Measurements from ENCODE around the gene ATF4.

The ATF4 gene

GRCh38 chr22:39554151-39554550 lies 33.8 kb downstream of the ATF4 start:
- no peak for DNase-seq (ENCODE audit: low spot score in 2 of 2)
- Histone ChIP-seq H3K4me1 (no peaks in the 10 kb centered on the region), H3K27me3 (ENCODE audit: low read depth) (peaks cover 32% of the 10 kb centered on the region), H3K36me3 (replicated peaks) (no peaks in the 10 kb centered on the region), H3K9me3 (no peaks in the 10 kb centered on the region), H3K4me3 (no peak overlapping the region)
- in situ Hi-C loops (cut with MboI; ENCODE audit: low sequenced_read_pairs), result no loop called here

- Histone ChIP-seq H3K27me3 (ENCODE audit: low read depth) (peaks cover 23% of the 10 kb centered on the region), H3K4me1 (no peaks in the 10 kb centered on the region), H3K9me3 (no peaks in the 10 kb centered on the region), H3K4me3 (no peak overlapping the region), H3K36me3 (replicated peaks) (no peaks in the 10 kb centered on the region)
- DNase-seq (ENCODE audit: low spot score in 2 of 2), result peak in 1 of 2 experiments; percentile 44
- in situ Hi-C loops (cut with MboI; ENCODE audit: low sequenced_read_pairs), result no loop called here
Observed at GRCh38 chr22:39556970-39557841, 36.8 kb downstream of the ATF4 start.

GRCh38 chr22:39558254-39558727 lies 37.9 kb downstream of the ATF4 start:
- no peaks in the 10 kb centered on the region for H3K4me1 ChIP-seq
- no peaks in the 10 kb centered on the region for H3K36me3 ChIP-seq (replicated peaks)
- in situ Hi-C loops (cut with MboI; ENCODE audit: low sequenced_read_pairs), result no loop called here
- no peaks in the 10 kb centered on the region for H3K9me3 ChIP-seq
- no peak overlapping the region for H3K4me3 ChIP-seq
- peaks cover 23% of the 10 kb centered on the region for H3K27me3 ChIP-seq (ENCODE audit: low read depth)
- DNase-seq (ENCODE audit: low spot score in 2 of 2), result no peak

- H3K36me3 ChIP-seq (replicated peaks), result no peaks in the 10 kb centered on the region
- DNase-seq (ENCODE audit: low spot score in 2 of 2), result no peak
- no peak overlapping the region for H3K4me3 ChIP-seq
- peaks cover 23% of the 10 kb centered on the region for H3K27me3 ChIP-seq (ENCODE audit: low read depth)
- no peaks in the 10 kb centered on the region for H3K4me1 ChIP-seq
- H3K9me3 ChIP-seq, result no peaks in the 10 kb centered on the region
- in situ Hi-C loops (cut with MboI; ENCODE audit: low sequenced_read_pairs), result no loop called here
Observed at GRCh38 chr22:39558950-39559349, 38.6 kb downstream of the ATF4 start.

- no peaks in the 10 kb centered on the region for H3K9me3 ChIP-seq
- H3K27me3 ChIP-seq (ENCODE audit: low read depth), result peaks cover 23% of the 10 kb centered on the region
- no peak overlapping the region for H3K4me3 ChIP-seq
- DNase-seq (ENCODE audit: low spot score in 2 of 2), result peak in 1 of 2 experiments; percentile 64
- no peaks in the 10 kb centered on the region for H3K36me3 ChIP-seq (replicated peaks)
- no peaks in the 10 kb centered on the region for H3K4me1 ChIP-seq
- in situ Hi-C loops (cut with MboI; ENCODE audit: low sequenced_read_pairs), result no loop called here
Observed at GRCh38 chr22:39559456-39560105, 39.2 kb downstream of the ATF4 start.

- peaks cover 23% of the 10 kb centered on the region for H3K27me3 ChIP-seq (ENCODE audit: low read depth)
- DNase-seq (ENCODE audit: low spot score in 2 of 2), result no peak
- H3K4me3 ChIP-seq, result no peak overlapping the region
- in situ Hi-C loops (cut with MboI; ENCODE audit: low sequenced_read_pairs), result no loop called here
- no peaks in the 10 kb centered on the region for H3K9me3 ChIP-seq
- H3K36me3 ChIP-seq (replicated peaks), result no peaks in the 10 kb centered on the region
- no peaks in the 10 kb centered on the region for H3K4me1 ChIP-seq
Observed at GRCh38 chr22:39560127-39560526, 39.8 kb downstream of the ATF4 start.

GRCh38 chr22:39562839-39563489 lies 42.6 kb downstream of the ATF4 start:
- no peak for DNase-seq (ENCODE audit: low spot score in 2 of 2)
- H3K36me3 ChIP-seq (replicated peaks), result no peaks in the 10 kb centered on the region
- H3K4me3 ChIP-seq, result no peak overlapping the region
- 0 out of 2 replicates have a peak, but pooled peaks cover 3% of the 10 kb centered on the region for H3K27me3 ChIP-seq (ENCODE audit: low read depth)
- in situ Hi-C loops (cut with MboI; ENCODE audit: low sequenced_read_pairs), result no loop called here
- H3K4me1 ChIP-seq, result no peaks in the 10 kb centered on the region
- no peaks in the 10 kb centered on the region for H3K9me3 ChIP-seq

GRCh38 chr22:39563571-39564428 lies 43.4 kb downstream of the ATF4 start:
- Histone ChIP-seq H3K36me3 (replicated peaks) (no peaks in the 10 kb centered on the region), H3K9me3 (no peaks in the 10 kb centered on the region), H3K4me1 (no peaks in the 10 kb centered on the region), H3K27me3 (ENCODE audit: low read depth) (0 out of 2 replicates have a peak, but pooled peaks cover 3% of the 10 kb centered on the region), H3K4me3 (no peak overlapping the region)
- in situ Hi-C loops (cut with MboI; ENCODE audit: low sequenced_read_pairs), result no loop called here
- DNase-seq (ENCODE audit: low spot score in 2 of 2), result no peak

GRCh38 chr22:39565414-39565944 lies 45.1 kb downstream of the ATF4 start:
- no peak overlapping the region for H3K4me3 ChIP-seq
- in situ Hi-C loops (cut with MboI; ENCODE audit: low sequenced_read_pairs), result no loop called here
- 0 out of 2 replicates have a peak, but pooled peaks cover 2% of the 10 kb centered on the region for H3K27me3 ChIP-seq (ENCODE audit: low read depth)
- H3K4me1 ChIP-seq, result no peaks in the 10 kb centered on the region
- DNase-seq (ENCODE audit: low spot score in 2 of 2), result no peak
- no peaks in the 10 kb centered on the region for H3K9me3 ChIP-seq
- no peaks in the 10 kb centered on the region for H3K36me3 ChIP-seq (replicated peaks)

- Histone ChIP-seq H3K4me3 (no peak overlapping the region), H3K36me3 (replicated peaks) (no peaks in the 10 kb centered on the region), H3K4me1 (no peaks in the 10 kb centered on the region), H3K9me3 (no peaks in the 10 kb centered on the region), H3K27me3 (ENCODE audit: low read depth) (no peaks in the 10 kb centered on the region)
- DNase-seq (ENCODE audit: low spot score in 2 of 2), result no peak
- in situ Hi-C loops (cut with MboI; ENCODE audit: low sequenced_read_pairs), result no loop called here
Observed at GRCh38 chr22:39567135-39567946, 47.0 kb downstream of the ATF4 start.

GRCh38 chr22:39568278-39568981 lies 48.1 kb downstream of the ATF4 start:
- DNase-seq (ENCODE audit: low spot score in 2 of 2), result no peak
- Histone ChIP-seq H3K9me3 (no peaks in the 10 kb centered on the region), H3K36me3 (replicated peaks) (no peaks in the 10 kb centered on the region), H3K4me1 (no peaks in the 10 kb centered on the region), H3K4me3 (no peak overlapping the region), H3K27me3 (ENCODE audit: low read depth) (no peaks in the 10 kb centered on the region)
- in situ Hi-C loops (cut with MboI; ENCODE audit: low sequenced_read_pairs), result no loop called here

GRCh38 chr22:39569066-39569465 lies 48.7 kb downstream of the ATF4 start:
- DNase-seq (ENCODE audit: low spot score in 2 of 2), result no peak
- H3K9me3 ChIP-seq, result no peaks in the 10 kb centered on the region
- H3K27me3 ChIP-seq (ENCODE audit: low read depth), result no peaks in the 10 kb centered on the region
- H3K36me3 ChIP-seq (replicated peaks), result no peaks in the 10 kb centered on the region
- in situ Hi-C loops (cut with MboI; ENCODE audit: low sequenced_read_pairs), result no loop called here
- no peaks in the 10 kb centered on the region for H3K4me1 ChIP-seq
- no peak overlapping the region for H3K4me3 ChIP-seq

Data from HAP-1 (cell line).